SJCRH30 (cell line): Measurements from ENCODE around the gene IL25. TPM values are rescaled to one million over a fixed set of nuclear protein-coding genes. Genes with fewer than 3 reads are reported as not detected.
A peak's percentile ranks its signal among the peaks of the same experiment; 100 is the strongest.

Source experiments
- DNase-seq, 2 experiments: peaks; one replicate each; pipeline ENCODE4 v3.0.0-alpha.2; 2015 to 2020
- H3K27ac ChIP-seq: fragments of 250-450 bp; sonication (Bioruptor Pico); 2 replicates; pipeline ENCODE4 v1.5.1; 2020; ENCODE audit warnings: mild to moderate bottlenecking, moderate library complexity
- H3K27me3 ChIP-seq: fragments of 250-450 bp; sonication (Bioruptor Pico); 2 replicates; pipeline ENCODE4 v1.5.1; 2020; ENCODE audit warnings: mild to moderate bottlenecking, moderate library complexity
- H3K36me3 ChIP-seq: fragments of 250-450 bp; sonication (Bioruptor Pico); 2 replicates; pipeline ENCODE4 v1.5.1; 2020; ENCODE audit warnings: mild to moderate bottlenecking, moderate library complexity
- H3K4me1 ChIP-seq: fragments of 250-450 bp; sonication (Bioruptor Pico); 2 replicates; pipeline ENCODE4 v1.5.1; 2020; ENCODE audit warnings: mild to moderate bottlenecking, moderate library complexity
- H3K4me3 ChIP-seq: fragments of 250-450 bp; sonication (Bioruptor Pico); 2 replicates; pipeline ENCODE4 v1.5.1; 2020; ENCODE audit warnings: mild to moderate bottlenecking, moderate library complexity
- H3K9me3 ChIP-seq: fragments of 250-450 bp; sonication (Bioruptor Pico); replicated peaks from 2 replicates; pipeline ENCODE4 v1.5.1; 2020; ENCODE audit warnings: mild to moderate bottlenecking, moderate library complexity
- total RNA-seq: library from RNA; depleted of rRNA; stranded (reverse); fragments of >200 nt; shearing (Covaris generic); gene quantifications from 2 replicates; pipeline ENCODE4 v1.2.3, GENCODE V29; 2014

IL25 gene
- total RNA-seq, 1 experiment from 2014 or later, result not detected

- Histone ChIP-seq H3K27me3 (0 out of 2 replicates have a peak, but pooled peaks cover 3% of the 10 kb centered on the region), H3K9me3 (no peaks in the 10 kb centered on the region), H3K4me1 (no peaks in the 10 kb centered on the region), H3K4me3 (no peak overlapping the region), H3K36me3 (no peaks in the 10 kb centered on the region), H3K27ac (no peak overlapping the region)
- DNase-seq, result no peak
Measured at GRCh38 chr14:23347406-23348296, 25.0 kb upstream of the IL25 start.

- Histone ChIP-seq H3K27me3 (0 out of 2 replicates have a peak, but pooled peaks cover 3% of the 10 kb centered on the region), H3K4me3 (no peak overlapping the region), H3K4me1 (0 out of 2 replicates have a peak, but pooled peaks cover 3% of the 10 kb centered on the region), H3K36me3 (no peaks in the 10 kb centered on the region), H3K9me3 (no peaks in the 10 kb centered on the region), H3K27ac (no peak overlapping the region)
- no peak for DNase-seq
Measured at GRCh38 chr14:23348297-23348655, 24.3 kb upstream of the IL25 start.

GRCh38 chr14:23349156-23349845 is 23.3 kb upstream of the IL25 start:
- no peaks in the 10 kb centered on the region for H3K36me3 ChIP-seq
- no peak for DNase-seq
- no peak overlapping the region for H3K4me3 ChIP-seq
- no peaks in the 10 kb centered on the region for H3K9me3 ChIP-seq
- H3K27ac ChIP-seq, result no peak overlapping the region
- H3K27me3 ChIP-seq, result 0 out of 2 replicates have a peak, but pooled peaks cover 2% of the 10 kb centered on the region
- H3K4me1 ChIP-seq, result 0 out of 2 replicates have a peak, but pooled peaks cover 3% of the 10 kb centered on the region

- H3K4me3 ChIP-seq, result peak overlapping the region; percentile 58
- peak in 1 of 2 experiments; percentile 29 for DNase-seq
- H3K27me3 ChIP-seq, result no peaks in the 10 kb centered on the region
- H3K4me1 ChIP-seq, result 0 out of 2 replicates have a peak, but pooled peaks cover 3% of the 10 kb centered on the region
- no peak overlapping the region for H3K27ac ChIP-seq
- no peaks in the 10 kb centered on the region for H3K9me3 ChIP-seq
- no peaks in the 10 kb centered on the region; the same call in 1 of the 2 replicates for H3K36me3 ChIP-seq
Measured at GRCh38 chr14:23351681-23352505, 20.7 kb upstream of the IL25 start.

GRCh38 chr14:23352506-23353432 is 19.8 kb upstream of the IL25 start, which contains the start of gene SLC22A17:
SLC22A17 (minus strand) TSS chr14:23352887.
- no peaks in the 10 kb centered on the region for H3K27me3 ChIP-seq
- 0 out of 2 replicates have a peak, but pooled peaks cover 3% of the 10 kb centered on the region for H3K4me1 ChIP-seq
- peak within 1 kb of the TSS; percentile 58 for H3K4me3 ChIP-seq
- H3K9me3 ChIP-seq, result no peaks in the 10 kb centered on the region
- no peak within 1 kb of the TSS for H3K27ac ChIP-seq
- H3K36me3 ChIP-seq, result no peaks in the 10 kb centered on the region; the same call in 1 of the 2 replicates
- DNase-seq, result peak; percentile 70 to 77

GRCh38 chr14:23353433-23353780 is 19.2 kb upstream of the IL25 start:
- Histone ChIP-seq H3K27me3 (no peaks in the 10 kb centered on the region), H3K27ac (no peak overlapping the region), H3K9me3 (no peaks in the 10 kb centered on the region), H3K4me1 (0 out of 2 replicates have a peak, but pooled peaks cover 3% of the 10 kb centered on the region), H3K36me3 (peaks cover 2% of the 10 kb centered on the region), H3K4me3 (no peak overlapping the region; the same call in 1 of the 2 replicates)
- peak in 1 of 2 experiments; percentile 15 for DNase-seq

- no peak for DNase-seq
- Histone ChIP-seq H3K4me3 (no peak overlapping the region), H3K27me3 (no peaks in the 10 kb centered on the region), H3K9me3 (no peaks in the 10 kb centered on the region), H3K27ac (no peak overlapping the region), H3K36me3 (peaks cover 2% of the 10 kb centered on the region), H3K4me1 (0 out of 2 replicates have a peak, but pooled peaks cover 3% of the 10 kb centered on the region)
Measured at GRCh38 chr14:23354990-23355389, 17.6 kb upstream of the IL25 start.

- Histone ChIP-seq H3K36me3 (peaks cover 2% of the 10 kb centered on the region), H3K4me1 (0 out of 2 replicates have a peak, but pooled peaks cover 3% of the 10 kb centered on the region), H3K27ac (no peak overlapping the region), H3K4me3 (no peak overlapping the region), H3K9me3 (no peaks in the 10 kb centered on the region), H3K27me3 (no peaks in the 10 kb centered on the region)
- DNase-seq, result no peak
Measured at GRCh38 chr14:23355871-23356435, 16.7 kb upstream of the IL25 start.

- H3K4me3 ChIP-seq, result no peak overlapping the region
- H3K9me3 ChIP-seq, result no peaks in the 10 kb centered on the region
- H3K4me1 ChIP-seq, result 0 out of 2 replicates have a peak, but pooled peaks cover 3% of the 10 kb centered on the region
- H3K27me3 ChIP-seq, result no peaks in the 10 kb centered on the region
- H3K36me3 ChIP-seq, result peaks cover 7% of the 10 kb centered on the region
- no peak overlapping the region for H3K27ac ChIP-seq
- DNase-seq, result no peak
Measured at GRCh38 chr14:23356662-23357061, 15.9 kb upstream of the IL25 start.

- Histone ChIP-seq H3K27ac (no peak overlapping the region), H3K4me3 (no peak overlapping the region), H3K4me1 (0 out of 2 replicates have a peak, but pooled peaks cover 3% of the 10 kb centered on the region), H3K36me3 (peaks cover 7% of the 10 kb centered on the region), H3K9me3 (no peaks in the 10 kb centered on the region), H3K27me3 (no peaks in the 10 kb centered on the region)
- DNase-seq, result no peak
Measured at GRCh38 chr14:23357261-23357660, 15.3 kb upstream of the IL25 start.

- Histone ChIP-seq H3K27ac (no peak overlapping the region), H3K9me3 (no peaks in the 10 kb centered on the region), H3K36me3 (peaks cover 9% of the 10 kb centered on the region), H3K4me3 (no peak overlapping the region), H3K4me1 (0 out of 2 replicates have a peak, but pooled peaks cover under 1% of the 10 kb centered on the region), H3K27me3 (no peaks in the 10 kb centered on the region)
- DNase-seq, result no peak
Measured at GRCh38 chr14:23358042-23358441, 14.6 kb upstream of the IL25 start.

- H3K9me3 ChIP-seq, result no peaks in the 10 kb centered on the region
- H3K36me3 ChIP-seq, result peaks cover 12% of the 10 kb centered on the region
- H3K4me3 ChIP-seq, result no peak overlapping the region
- no peak overlapping the region for H3K27ac ChIP-seq
- no peaks in the 10 kb centered on the region for H3K27me3 ChIP-seq
- no peaks in the 10 kb centered on the region for H3K4me1 ChIP-seq
- DNase-seq, result no peak
Measured at GRCh38 chr14:23358553-23359166, 13.9 kb upstream of the IL25 start.

- DNase-seq, result no peak
- no peak overlapping the region for H3K4me3 ChIP-seq
- no peak overlapping the region for H3K27ac ChIP-seq
- H3K4me1 ChIP-seq, result 0 out of 2 replicates have a peak, but pooled peaks cover 2% of the 10 kb centered on the region
- H3K9me3 ChIP-seq, result no peaks in the 10 kb centered on the region
- no peaks in the 10 kb centered on the region for H3K27me3 ChIP-seq
- peaks cover 15% of the 10 kb centered on the region for H3K36me3 ChIP-seq
Measured at GRCh38 chr14:23359167-23359626, 13.4 kb upstream of the IL25 start.
